Stimulated activated CD4-positive, alpha-beta T cell treated with anti-CD3 and anti-CD28 coated beads, Interleukin-12 subunit alpha, Interleukin-12 subunit beta, amount 100 ng/mL, for 24 hours (primary cell): ENCODE measurements around the gene STARD13.

ENCODE experiments used
- DNase-seq, 2 experiments: peaks; one replicate each; pipeline ENCODE4 v3.0.0-alpha.2; 2020; ENCODE audit warnings: low read depth in 2 of 2

STARD13 gene

DNA sequence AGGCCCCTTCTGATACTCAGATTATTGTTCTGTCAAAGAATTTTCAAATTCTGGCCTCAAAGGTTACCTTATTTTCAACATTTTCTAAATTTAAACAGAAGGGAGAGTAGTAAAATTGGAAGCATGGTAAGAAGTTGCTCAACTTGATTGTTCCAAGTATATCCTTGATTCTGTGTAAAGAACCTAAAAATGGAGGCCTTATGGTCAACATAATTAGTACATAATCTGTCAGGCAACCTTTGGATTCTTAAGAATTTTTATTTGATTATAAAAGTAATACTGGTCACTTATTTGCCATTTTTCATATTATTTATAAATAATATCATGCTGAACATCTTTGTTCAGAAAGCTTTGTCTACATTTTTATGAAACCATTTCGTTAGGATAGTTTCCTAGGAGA, 83.9 kb downstream of the STARD13 start:
- no peak for DNase-seq

GRCh38 chr13:33199289-33199850, 86.2 kb downstream of the STARD13 start:
- DNase-seq = no peak

- DNase-seq = no peak
Measured at GRCh38 chr13:33197541-33197971, 88.0 kb downstream of the STARD13 start.

- no peak for DNase-seq
Measured at GRCh38 chr13:33196767-33197166, 88.8 kb downstream of the STARD13 start.

DNA sequence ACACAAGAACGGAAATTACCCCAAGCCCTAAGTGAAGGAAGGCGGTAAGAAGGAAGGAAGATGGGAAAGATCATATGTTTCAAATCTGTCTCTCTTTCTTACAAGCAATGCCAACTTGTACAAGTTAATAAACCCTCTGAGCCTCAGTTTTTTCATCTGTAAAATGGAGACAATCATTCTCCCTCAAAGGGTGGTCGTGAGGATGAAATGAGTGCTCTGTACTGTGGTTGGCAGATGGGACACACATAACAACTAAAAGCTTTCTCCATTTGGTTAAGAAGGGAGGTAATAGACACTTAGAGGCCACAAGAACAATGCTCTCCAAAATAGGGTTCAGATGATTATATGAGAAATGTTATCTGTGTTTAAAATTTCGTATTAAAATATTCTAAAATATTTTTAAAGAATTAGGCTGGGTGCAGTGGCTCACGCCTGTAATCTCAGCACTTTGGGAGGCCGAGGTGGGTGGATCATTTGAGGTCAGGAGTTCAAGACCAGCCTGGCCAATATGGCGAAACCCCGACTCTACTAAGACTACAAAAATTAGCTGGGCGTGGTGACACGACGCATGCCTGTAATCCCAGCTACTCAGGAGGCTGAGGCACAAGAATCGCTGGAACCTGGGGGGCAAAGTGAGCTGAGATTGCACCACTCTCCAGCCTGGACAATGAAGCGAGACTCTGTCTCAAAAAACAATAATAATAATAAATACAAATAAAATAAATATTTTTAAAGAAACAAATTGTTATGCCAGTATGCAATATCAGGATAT, 89.7 kb downstream of the STARD13 start:
- DNase-seq = no peak

DNA sequence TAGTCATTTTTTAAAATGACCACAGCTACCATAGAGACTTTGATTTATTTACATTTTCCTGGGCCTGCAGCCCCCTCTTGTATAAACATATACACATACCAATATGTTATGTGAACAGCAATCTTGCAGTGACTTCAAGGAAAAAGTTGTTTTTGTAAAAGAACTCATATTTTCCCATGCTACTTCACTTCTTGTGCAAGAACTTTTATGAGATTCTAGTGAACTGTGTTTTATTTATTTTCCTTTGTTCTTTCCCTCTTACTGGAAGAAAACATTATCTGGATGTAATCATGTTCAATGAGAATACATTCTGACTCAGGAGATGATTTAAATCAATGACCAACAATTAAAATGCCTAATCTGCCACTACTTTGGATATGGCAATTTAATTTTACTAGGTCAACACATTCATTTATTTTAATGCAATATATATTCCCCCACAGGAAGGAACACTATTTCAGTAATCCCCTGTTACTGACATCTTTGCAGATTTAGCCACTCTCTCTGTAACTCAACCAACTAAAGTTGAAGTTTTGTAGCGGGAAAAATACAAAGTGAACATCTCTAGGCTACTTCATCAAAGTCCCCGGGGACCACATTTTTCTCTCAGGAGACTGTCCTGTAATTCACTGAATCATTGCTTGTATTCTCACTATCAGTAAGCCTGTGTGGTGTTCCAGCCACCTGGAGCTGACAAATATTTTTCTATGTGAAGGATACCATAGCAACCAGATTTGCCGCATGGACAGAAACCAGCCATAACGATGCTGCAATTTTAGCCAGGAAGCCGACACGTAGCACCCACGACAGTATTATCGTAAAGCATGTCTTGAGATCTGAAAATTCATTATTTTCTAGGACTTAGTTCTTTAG, 90.5 kb downstream of the STARD13 start:
- no peak for DNase-seq

GRCh38 chr13:33193428-33193974, 92.1 kb downstream of the STARD13 start:
- DNase-seq = no peak

GRCh38 chr13:33191425-33192210, 93.9 kb downstream of the STARD13 start:
- DNase-seq = no peak

DNA sequence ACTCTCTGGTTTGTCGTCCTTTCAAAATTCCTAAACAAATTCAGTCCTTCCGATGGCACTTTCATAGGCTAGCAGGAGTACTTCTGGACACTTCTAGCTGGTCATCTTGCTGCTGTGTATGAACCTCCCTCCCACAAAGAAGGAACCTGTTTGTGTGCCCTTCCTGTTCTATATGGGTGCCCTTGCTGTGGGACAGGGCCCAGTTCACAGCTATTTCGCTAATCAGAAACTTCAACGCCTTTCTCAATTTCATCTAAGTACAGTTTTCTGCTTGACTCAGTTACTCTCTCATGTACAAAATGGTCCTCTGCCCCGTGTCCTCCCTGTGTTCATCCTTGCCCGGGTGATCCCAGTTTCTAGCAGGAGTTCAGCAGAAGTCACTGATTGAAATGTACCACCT, 96.1 kb downstream of the STARD13 start:
- no peak for DNase-seq

DNA sequence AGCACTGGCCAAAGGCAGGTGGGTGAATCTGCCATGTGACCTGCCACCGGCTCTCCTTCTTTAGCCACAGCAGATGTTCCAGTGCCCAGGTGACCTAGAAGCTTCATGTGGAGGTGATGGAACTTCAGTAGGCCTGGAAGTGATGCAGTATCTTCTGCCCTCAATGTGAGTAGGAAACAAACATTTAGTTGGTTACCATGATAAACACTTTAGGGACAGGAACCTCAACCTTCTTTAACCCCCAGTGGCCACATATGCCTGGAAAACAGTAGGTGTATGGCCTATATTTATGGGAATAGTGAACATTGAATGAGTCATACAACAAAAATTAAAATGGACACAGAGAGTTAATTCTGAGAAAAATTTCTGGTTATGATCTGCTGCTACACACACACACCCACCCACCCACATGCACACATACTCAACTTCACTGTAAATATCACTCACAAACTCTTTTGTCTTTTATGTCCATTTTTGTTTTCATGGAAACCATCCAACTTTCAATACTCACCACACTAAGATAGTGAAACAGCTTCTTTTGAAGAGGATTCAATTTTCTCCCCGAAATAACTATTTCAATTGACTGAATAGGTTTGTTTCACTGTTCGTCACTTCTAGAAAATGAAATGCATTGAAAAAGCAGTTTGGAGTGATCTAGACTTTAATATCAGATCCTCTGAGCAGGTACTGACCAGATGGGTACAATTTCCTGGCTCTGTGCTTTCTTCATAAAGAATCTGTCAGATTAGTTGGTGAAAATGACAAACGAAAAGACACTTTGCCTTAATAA, 97.3 kb downstream of the STARD13 start:
- no peak for DNase-seq

GRCh38 chr13:33186861-33187291, 98.7 kb downstream of the STARD13 start:
- DNase-seq = no peak

GRCh38 chr13:33185853-33186252, 99.7 kb downstream of the STARD13 start:
- DNase-seq = no peak

DNA sequence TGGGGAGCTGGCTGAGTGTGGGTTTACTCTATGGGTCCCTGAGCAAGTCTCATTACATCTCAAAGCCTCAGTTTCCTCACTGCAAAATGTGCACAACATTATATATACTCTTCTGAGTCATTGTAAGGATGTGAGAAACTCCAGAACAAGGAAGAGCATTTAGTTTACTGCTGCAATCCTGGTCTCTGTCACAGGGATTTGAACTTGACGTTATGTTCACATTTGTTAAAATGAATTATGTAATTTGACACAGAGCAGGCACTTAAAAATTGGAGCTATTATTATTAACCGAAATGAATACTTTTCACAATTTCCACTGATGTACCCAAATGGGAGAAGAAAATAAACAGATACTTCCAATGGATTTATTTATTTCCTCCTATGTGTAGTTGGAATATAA, 101.0 kb downstream of the STARD13 start:
- DNase-seq = no peak

GRCh38 chr13:33184112-33184490, 101.5 kb downstream of the STARD13 start:
- DNase-seq = no peak

- DNase-seq = no peak
Measured at GRCh38 chr13:33183431-33184111, 102.0 kb downstream of the STARD13 start.

- no peak for DNase-seq
Measured at GRCh38 chr13:33182729-33183128, 102.8 kb downstream of the STARD13 start.

DNA sequence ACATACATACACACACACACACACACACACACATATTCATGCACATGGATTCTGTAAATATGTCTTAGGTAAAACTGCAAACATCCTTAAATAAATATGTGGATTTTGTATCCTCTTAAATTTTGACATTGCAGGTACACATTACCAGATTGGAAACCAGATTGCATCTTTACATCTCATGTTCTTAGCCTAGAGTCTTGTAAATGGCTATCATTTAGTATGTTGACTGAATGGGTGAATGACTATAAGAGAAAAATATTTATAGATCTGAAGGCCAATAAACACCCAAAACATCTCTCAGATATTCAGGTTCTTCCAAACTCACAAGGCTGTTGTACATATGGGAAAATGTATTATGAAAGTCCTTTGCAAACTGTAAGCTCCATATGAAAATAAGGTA, 104.3 kb downstream of the STARD13 start:
- no peak for DNase-seq

GRCh38 chr13:33180122-33180804, 105.3 kb downstream of the STARD13 start:
- no peak for DNase-seq

- no peak for DNase-seq
Measured at GRCh38 chr13:33179463-33179862, 106.1 kb downstream of the STARD13 start.
